Fibroblast of lung (primary cell): ENCODE data around the gene RGS10. TPM values are rescaled to one million over a fixed set of nuclear protein-coding genes. Genes with fewer than 3 reads are reported as not detected.

Experiments
- DNase-seq, 2 donors: peaks; one replicate each; pipeline versions ENCODE4 v3.0.0 to v3.0.0-alpha.2; 2010; ENCODE audit warnings: low read depth in 2 of 2
- H2AFZ ChIP-seq: 2 replicates; pipeline ENCODE4 v1.5.1; 2012; ENCODE audit warnings: low read length, control low read depth, inconsistent platforms
- H3K27ac ChIP-seq: 2 replicates; pipeline ENCODE4 v1.5.1; 2011; ENCODE audit warnings: low read length, control low read depth; ENCODE audit not compliant: insufficient read depth
- H3K27me3 ChIP-seq: 2 replicates; pipeline ENCODE4 v1.5.1; 2011; ENCODE audit warnings: mild to moderate bottlenecking, low read length; ENCODE audit not compliant: control insufficient read depth, insufficient read depth
- H3K36me3 ChIP-seq: 2 replicates; pipeline ENCODE4 v1.5.1; 2011; ENCODE audit warnings: low read length; ENCODE audit not compliant: control insufficient read depth, insufficient read depth
- H3K4me1 ChIP-seq: 2 replicates; pipeline ENCODE4 v1.5.1; 2011; ENCODE audit warnings: low read length; ENCODE audit not compliant: control insufficient read depth, insufficient read depth; ENCODE audit errors: extremely low read depth
- H3K4me2 ChIP-seq: 2 replicates; pipeline ENCODE4 v1.5.1; 2011; ENCODE audit warnings: low read length, control low read depth; ENCODE audit not compliant: insufficient read depth; ENCODE audit errors: extremely low read depth
- H3K4me3 ChIP-seq, 4 experiments: fragments of 200-600 bp in 1 of 4; sonication (generic) in 1 of 4; replicated peaks in 1 of 4; 2 replicates each; pipeline ENCODE4 v1.5.1; 2011 to 2016; ENCODE audit warnings: low read length in 4 of 4, low read depth in 3 of 4, mild to moderate bottlenecking in 3 of 4, control low read depth in 2 of 4, inconsistent platforms in 1 of 4, mixed read lengths in 1 of 4; ENCODE audit not compliant: insufficient read depth in 1 of 4; ENCODE audit errors: control extremely low read depth in 1 of 4
- H3K79me2 ChIP-seq: 2 replicates; pipeline ENCODE4 v1.5.1; 2012; ENCODE audit warnings: mild to moderate bottlenecking, low read length, inconsistent platforms; ENCODE audit not compliant: control insufficient read depth, insufficient read depth
- H3K9ac ChIP-seq: 2 replicates; pipeline ENCODE4 v1.5.1; 2011; ENCODE audit warnings: mild to moderate bottlenecking, low read length, control low read depth; ENCODE audit not compliant: insufficient read depth
- H3K9me3 ChIP-seq: 2 replicates; pipeline ENCODE4 v1.5.1; 2012; ENCODE audit warnings: low read depth, low read length; ENCODE audit not compliant: control insufficient read depth, insufficient read depth
- H4K20me1 ChIP-seq: 2 replicates; pipeline ENCODE4 v1.5.1; 2011; ENCODE audit warnings: low read length; ENCODE audit not compliant: control insufficient read depth, insufficient read depth; ENCODE audit errors: extremely low read depth
- EZH2 ChIP-seq: IDR thresholded peaks from 2 replicates; pipeline ENCODE4 v1.5.1; 2012; ENCODE audit warnings: low read length, control low read depth, mild to moderate bottlenecking; ENCODE audit errors: missing control alignments
- polyA plus RNA-seq, 2 donors: library from polyadenylated mRNA; depleted of rRNA in 1 of 2; stranded (reverse) in 1 of 2; unstranded in 1 of 2; fragments of >200 nt; gene quantifications; 2 replicates each; pipeline ENCODE4 v1.2.1, GENCODE V29; 2011 to 2012; ENCODE audit warnings: missing spikeins in 1 of 2
- total RNA-seq: library from RNA; depleted of rRNA; stranded (reverse); fragments of >200 nt; gene quantifications from 2 replicates; pipeline ENCODE4 v1.2.1, GENCODE V29; 2014
- TF ChIP-seq, protein P1 (sequence below), 2 donors: IDR thresholded peaks in 1 of 2; conservative IDR thresholded peaks in 1 of 2; 1 replicate in 1 of 2; 2 replicates in 1 of 2; pipeline ENCODE4 v1.5.1; 2011 to 2012; ENCODE audit warnings: low read length in 2 of 2, control low read depth in 1 of 2, inconsistent platforms in 1 of 2, low read depth in 1 of 2, mild to moderate bottlenecking in 1 of 2

RGS10 gene
- total and polyA plus RNA-seq, 2 donors (not counting 1 experiment from before 2014, with no cell fraction given) = 50.9 to 103 TPM

DNA sequence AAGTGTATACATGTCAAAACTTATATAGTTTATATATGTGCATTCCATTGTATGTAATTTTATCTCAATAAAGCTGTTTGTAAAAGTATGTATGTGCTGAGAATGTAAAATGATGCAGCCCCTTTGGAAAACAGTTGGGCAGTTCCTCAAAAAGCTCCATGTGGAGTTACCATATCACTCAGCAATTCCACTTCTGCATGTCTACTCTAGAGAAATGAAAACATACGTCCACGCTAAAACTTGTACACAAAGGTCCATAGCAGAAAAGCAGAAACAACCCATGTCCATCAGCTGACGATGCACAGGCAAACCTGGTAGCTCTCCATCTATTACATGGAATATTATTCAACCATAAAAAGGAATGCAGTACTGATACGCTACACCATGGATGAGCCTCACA, 8.3 kb upstream of the RGS10 start:
- H3K36me3 ChIP-seq = no peaks in the 10 kb centered on the region
- H3K9ac ChIP-seq = no peak overlapping the region
- DNase-seq = no peak
- peaks cover 3% of the 10 kb centered on the region for H3K27me3 ChIP-seq
- no peak overlapping the region for H3K4me3 ChIP-seq
- H2AFZ ChIP-seq = no peak overlapping the region
- no peaks in the 10 kb centered on the region for H3K9me3 ChIP-seq
- no peaks in the 10 kb centered on the region for H4K20me1 ChIP-seq
- no peak for TF ChIP-seq EZH2
- TF ChIP-seq, protein P1, sequence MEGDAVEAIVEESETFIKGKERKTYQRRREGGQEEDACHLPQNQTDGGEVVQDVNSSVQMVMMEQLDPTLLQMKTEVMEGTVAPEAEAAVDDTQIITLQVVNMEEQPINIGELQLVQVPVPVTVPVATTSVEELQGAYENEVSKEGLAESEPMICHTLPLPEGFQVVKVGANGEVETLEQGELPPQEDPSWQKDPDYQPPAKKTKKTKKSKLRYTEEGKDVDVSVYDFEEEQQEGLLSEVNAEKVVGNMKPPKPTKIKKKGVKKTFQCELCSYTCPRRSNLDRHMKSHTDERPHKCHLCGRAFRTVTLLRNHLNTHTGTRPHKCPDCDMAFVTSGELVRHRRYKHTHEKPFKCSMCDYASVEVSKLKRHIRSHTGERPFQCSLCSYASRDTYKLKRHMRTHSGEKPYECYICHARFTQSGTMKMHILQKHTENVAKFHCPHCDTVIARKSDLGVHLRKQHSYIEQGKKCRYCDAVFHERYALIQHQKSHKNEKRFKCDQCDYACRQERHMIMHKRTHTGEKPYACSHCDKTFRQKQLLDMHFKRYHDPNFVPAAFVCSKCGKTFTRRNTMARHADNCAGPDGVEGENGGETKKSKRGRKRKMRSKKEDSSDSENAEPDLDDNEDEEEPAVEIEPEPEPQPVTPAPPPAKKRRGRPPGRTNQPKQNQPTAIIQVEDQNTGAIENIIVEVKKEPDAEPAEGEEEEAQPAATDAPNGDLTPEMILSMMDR (conservative IDR thresholded peaks at IDR 0.05 in 1 of 2, IDR thresholded peaks at IDR 0.05 in 1 of 2; ENCODE audit: low read depth in 1 of 2, low read length in 2 of 2) = no peak
- H3K4me1 ChIP-seq = no peaks in the 10 kb centered on the region
- H3K4me2 ChIP-seq = no peak overlapping the region
- no peaks in the 10 kb centered on the region for H3K79me2 ChIP-seq
- H3K27ac ChIP-seq = no peak overlapping the region

DNA sequence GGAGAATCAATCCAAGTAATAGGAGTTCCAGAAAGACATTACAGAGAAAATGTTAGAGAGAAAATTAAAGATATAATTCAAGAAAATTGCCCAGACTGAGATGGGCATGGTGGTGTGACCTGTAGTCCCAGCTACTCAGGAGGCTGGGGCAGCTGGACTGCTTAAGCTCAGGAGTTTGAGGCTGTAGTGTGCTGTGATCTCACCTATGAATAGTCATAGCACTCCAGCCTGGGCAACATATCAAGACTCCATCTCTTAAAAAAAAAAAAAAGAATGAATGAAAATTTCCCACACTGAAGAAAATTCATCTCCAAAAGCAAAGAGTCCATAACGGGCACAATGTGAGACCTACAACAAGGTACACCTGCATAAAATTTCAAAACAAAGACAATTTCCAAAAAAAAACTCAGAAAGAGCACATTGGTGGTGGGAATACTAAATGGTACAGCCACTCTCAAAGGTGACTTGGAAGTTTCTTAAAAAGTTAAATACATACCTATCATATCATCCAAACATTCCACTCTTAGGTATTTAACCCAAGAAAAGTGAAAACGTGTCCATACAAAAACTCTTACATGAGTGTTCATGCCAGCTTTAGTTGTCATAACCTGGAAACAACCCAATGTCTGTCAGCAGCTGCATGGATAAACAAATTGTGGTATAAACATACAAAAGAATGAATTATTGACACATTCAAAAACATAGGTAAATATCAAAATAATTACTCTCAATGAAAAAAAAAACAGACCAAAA, 6.9 kb upstream of the RGS10 start:
- Histone ChIP-seq H3K9ac (no peak overlapping the region), H3K4me2 (no peak overlapping the region), H3K27me3 (peaks cover 3% of the 10 kb centered on the region), H3K4me1 (no peaks in the 10 kb centered on the region), H3K9me3 (no peaks in the 10 kb centered on the region), H2AFZ (no peak overlapping the region), H3K27ac (no peak overlapping the region), H3K36me3 (no peaks in the 10 kb centered on the region), H3K79me2 (no peaks in the 10 kb centered on the region), H3K4me3 (no peak overlapping the region), H4K20me1 (no peaks in the 10 kb centered on the region)
- no peak for DNase-seq
- no peak for TF ChIP-seq EZH2
- TF ChIP-seq, protein P1 (conservative IDR thresholded peaks at IDR 0.05 in 1 of 2, IDR thresholded peaks at IDR 0.05 in 1 of 2; ENCODE audit: low read depth in 1 of 2, low read length in 2 of 2) = no peak

DNA sequence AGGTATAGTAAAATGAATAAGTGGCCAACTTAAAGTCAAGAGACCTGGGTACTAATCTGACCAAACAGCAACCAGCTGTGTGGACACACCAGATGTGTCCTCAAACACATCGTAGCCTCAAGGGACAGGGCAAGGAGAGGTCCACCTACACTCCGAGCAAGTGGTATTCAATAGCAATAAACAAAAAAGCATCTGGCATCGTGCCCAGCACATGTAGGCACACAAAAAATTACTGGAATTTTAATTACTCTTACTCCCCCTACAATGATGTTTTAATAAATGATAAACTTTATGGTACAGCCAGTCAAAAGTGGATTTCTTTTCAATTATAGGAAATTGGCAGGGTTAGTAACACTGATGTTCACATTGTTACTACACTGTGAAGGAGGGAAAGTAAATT, 3.5 kb upstream of the RGS10 start:
- H4K20me1 ChIP-seq = no peaks in the 10 kb centered on the region
- no peak overlapping the region for H3K4me2 ChIP-seq
- H3K9me3 ChIP-seq = no peaks in the 10 kb centered on the region
- H3K4me3 ChIP-seq = no peak overlapping the region
- H3K27ac ChIP-seq = no peak overlapping the region
- H3K79me2 ChIP-seq = peaks cover 13% of the 10 kb centered on the region
- no peaks in the 10 kb centered on the region for H3K36me3 ChIP-seq
- no peak overlapping the region for H2AFZ ChIP-seq
- TF ChIP-seq, protein P1 (conservative IDR thresholded peaks at IDR 0.05 in 1 of 2, IDR thresholded peaks at IDR 0.05 in 1 of 2; ENCODE audit: low read depth in 1 of 2, low read length in 2 of 2) = no peak
- TF ChIP-seq EZH2 = no peak
- peaks cover 3% of the 10 kb centered on the region for H3K4me1 ChIP-seq
- no peak overlapping the region for H3K9ac ChIP-seq
- peaks cover 3% of the 10 kb centered on the region for H3K27me3 ChIP-seq
- DNase-seq = peak in 1 of 2 donors; percentile 22
